Spleen (tissue), 7 donors: ENCODE data around the gene SYNDIG1.

Experiments used
- POLR2A ChIP-seq, 3 donors: fragments of 450-650 bp; IDR thresholded peaks; one replicate each; pipeline ENCODE4 v1.5.1; 2017; ENCODE audit warnings: antibody characterized with exemption in 3 of 3, mild to moderate bottlenecking in 1 of 3
- POLR2AphosphoS5 ChIP-seq, 3 donors: sonication (generic); formaldehyde crosslinking; IDR thresholded peaks; one replicate each; pipeline ENCODE4 v1.5.1; 2017; ENCODE audit warnings: antibody characterized with exemption in 3 of 3
- TF ChIP-seq, protein P1 (sequence below), 11 experiments: fragments of 200-600 bp in 7 of 11; fragments of 450-650 bp in 4 of 11; sonication (generic) in 4 of 11; IDR thresholded peaks in 8 of 11; conservative IDR thresholded peaks in 3 of 11; 1 replicate in 7 of 11; 2 replicates in 4 of 11; pipeline versions ENCODE4 v1.4.0 to v1.8.0; 2016 to 2021; ENCODE audit warnings: antibody characterized with exemption in 11 of 11, inconsistent platforms in 4 of 11, mild to moderate bottlenecking in 1 of 11
- donor health status: DM: no; HTN: no; CAD: no; lungs with moderate emphysema.
- donor health status: DM: no; HTN: no; CAD: no.
- donor health status: DM: no; HTN: no; CAD: no.

DNA sequence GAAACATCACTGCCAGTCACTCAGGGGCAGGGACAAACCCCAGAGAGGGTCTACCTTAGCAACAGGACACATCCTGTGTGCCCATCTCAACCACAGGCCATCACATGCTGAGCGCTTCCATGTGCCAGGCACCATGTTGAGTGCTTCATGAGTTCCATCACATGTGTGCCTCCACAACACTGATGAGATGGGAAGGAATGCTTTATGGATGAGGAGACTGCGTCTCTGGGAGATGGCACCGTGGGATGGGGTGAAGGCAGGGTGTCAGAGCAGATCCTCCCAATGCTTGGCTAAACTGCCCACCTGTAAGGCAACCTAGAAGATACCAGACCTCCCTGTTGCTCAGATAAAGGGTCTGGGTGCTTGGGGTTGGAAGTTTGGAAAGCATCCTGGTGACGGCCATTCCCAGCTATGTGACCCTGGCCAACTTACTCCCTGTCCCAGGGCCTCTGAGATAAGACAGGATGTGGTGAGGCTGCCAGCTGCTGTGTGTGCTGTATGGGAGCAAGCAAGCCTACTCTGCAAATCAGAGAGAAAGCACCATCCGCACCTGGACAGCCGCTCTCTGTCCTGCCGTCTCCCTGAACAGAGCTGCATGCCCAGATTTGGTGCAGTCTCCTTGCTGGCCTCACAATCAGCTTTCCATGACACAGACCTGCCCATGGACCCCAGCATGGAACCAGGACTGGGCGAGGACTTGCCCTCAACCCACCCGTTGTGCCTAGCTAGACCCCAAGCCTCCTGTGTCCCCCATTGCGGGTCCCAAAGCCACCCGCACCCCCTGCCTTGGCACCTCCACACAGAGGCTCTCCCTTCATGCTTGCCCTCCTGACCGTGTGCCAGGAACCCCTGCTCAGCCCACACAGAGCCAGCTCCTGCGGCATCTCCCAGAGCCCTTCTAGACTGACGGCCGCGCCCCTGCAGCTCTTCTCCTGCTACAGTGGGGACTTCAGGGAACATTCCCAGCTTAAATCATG is 143.7 kb downstream of the SYNDIG1 start:
- TF ChIP-seq, protein P1, sequence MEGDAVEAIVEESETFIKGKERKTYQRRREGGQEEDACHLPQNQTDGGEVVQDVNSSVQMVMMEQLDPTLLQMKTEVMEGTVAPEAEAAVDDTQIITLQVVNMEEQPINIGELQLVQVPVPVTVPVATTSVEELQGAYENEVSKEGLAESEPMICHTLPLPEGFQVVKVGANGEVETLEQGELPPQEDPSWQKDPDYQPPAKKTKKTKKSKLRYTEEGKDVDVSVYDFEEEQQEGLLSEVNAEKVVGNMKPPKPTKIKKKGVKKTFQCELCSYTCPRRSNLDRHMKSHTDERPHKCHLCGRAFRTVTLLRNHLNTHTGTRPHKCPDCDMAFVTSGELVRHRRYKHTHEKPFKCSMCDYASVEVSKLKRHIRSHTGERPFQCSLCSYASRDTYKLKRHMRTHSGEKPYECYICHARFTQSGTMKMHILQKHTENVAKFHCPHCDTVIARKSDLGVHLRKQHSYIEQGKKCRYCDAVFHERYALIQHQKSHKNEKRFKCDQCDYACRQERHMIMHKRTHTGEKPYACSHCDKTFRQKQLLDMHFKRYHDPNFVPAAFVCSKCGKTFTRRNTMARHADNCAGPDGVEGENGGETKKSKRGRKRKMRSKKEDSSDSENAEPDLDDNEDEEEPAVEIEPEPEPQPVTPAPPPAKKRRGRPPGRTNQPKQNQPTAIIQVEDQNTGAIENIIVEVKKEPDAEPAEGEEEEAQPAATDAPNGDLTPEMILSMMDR (IDR thresholded peaks at IDR 0.05 in 8 of 11, conservative IDR thresholded peaks at IDR 0.05 in 3 of 11), result no peak
- TF ChIP-seq POLR2A (IDR thresholded peaks at IDR 0.05), result no peak
- TF ChIP-seq POLR2AphosphoS5 (IDR thresholded peaks at IDR 0.05), result no peak
